BLaER1 (cell line): Measurements from ENCODE around the gene GRK3.

Experiments
- H3K27ac ChIP-seq: shearing (Covaris generic); formaldehyde crosslinking; 2 replicates; pipeline ENCODE4 v1.8.1; 2022
- H3K27me3 ChIP-seq: shearing (Covaris generic); formaldehyde crosslinking; 2 replicates; pipeline ENCODE4 v1.8.1; 2022
- H3K36me3 ChIP-seq: shearing (Covaris generic); formaldehyde crosslinking; 2 replicates; pipeline ENCODE4 v1.8.1; 2022
- H3K4me1 ChIP-seq: shearing (Covaris generic); formaldehyde crosslinking; 2 replicates; pipeline ENCODE4 v1.8.1; 2022
- H3K4me2 ChIP-seq: shearing (Covaris generic); formaldehyde crosslinking; 2 replicates; pipeline ENCODE4 v1.8.1; 2022
- H3K4me3 ChIP-seq: shearing (Covaris generic); formaldehyde crosslinking; 2 replicates; pipeline ENCODE4 v1.8.1; 2022
- H3K9ac ChIP-seq: shearing (Covaris generic); formaldehyde crosslinking; 2 replicates; pipeline ENCODE4 v1.8.1; 2022
- H3K9me3 ChIP-seq: shearing (Covaris generic); formaldehyde crosslinking; 2 replicates; pipeline ENCODE4 v1.8.1; 2022
- H4K20me1 ChIP-seq: shearing (Covaris generic); formaldehyde crosslinking; 2 replicates; pipeline ENCODE4 v1.8.1; 2022
- Cebpa-rat ChIP-seq: shearing (Covaris generic); IDR thresholded peaks from 2 replicates; pipeline ENCODE4 v1.8.1; 2022

The GRK3 gene

GRCh38 chr22:25692397-25693267 lies 128.2 kb downstream of the GRK3 start:
- Histone ChIP-seq H3K4me2 (no peak overlapping the region), H3K4me3 (no peak overlapping the region), H4K20me1 (no peaks in the 10 kb centered on the region), H3K9ac (no peak overlapping the region), H3K4me1 (peaks cover 18% of the 10 kb centered on the region), H3K9me3 (no peaks in the 10 kb centered on the region), H3K27ac (no peak overlapping the region), H3K27me3 (no peaks in the 10 kb centered on the region), H3K36me3 (peaks cover 81% of the 10 kb centered on the region)
- TF ChIP-seq Cebpa-rat: no peak

GRCh38 chr22:25693268-25693565 lies 128.7 kb downstream of the GRK3 start:
- peaks cover 81% of the 10 kb centered on the region for H3K36me3 ChIP-seq
- H3K4me1 ChIP-seq: peaks cover 18% of the 10 kb centered on the region
- H3K27ac ChIP-seq: no peak overlapping the region
- H3K4me3 ChIP-seq: no peak overlapping the region
- H3K4me2 ChIP-seq: no peak overlapping the region
- no peak for TF ChIP-seq Cebpa-rat
- no peaks in the 10 kb centered on the region for H3K9me3 ChIP-seq
- no peak overlapping the region for H3K9ac ChIP-seq
- no peaks in the 10 kb centered on the region for H3K27me3 ChIP-seq
- H4K20me1 ChIP-seq: 0 out of 2 replicates have a peak, but pooled peaks cover under 1% of the 10 kb centered on the region

- Histone ChIP-seq H3K36me3 (peaks cover 87% of the 10 kb centered on the region), H3K27ac (no peak overlapping the region)
- TF ChIP-seq Cebpa-rat: no peak
These were observed 129.9 kb downstream of the GRK3 start for GRCh38 chr22:25694196-25694907.

GRCh38 chr22:25695146-25695545 lies 130.7 kb downstream of the GRK3 start:
- H3K9ac ChIP-seq: no peak overlapping the region
- H3K4me1 ChIP-seq: peaks cover 23% of the 10 kb centered on the region
- no peak overlapping the region for H3K4me2 ChIP-seq
- H3K27ac ChIP-seq: no peak overlapping the region
- no peak for TF ChIP-seq Cebpa-rat
- no peak overlapping the region for H3K4me3 ChIP-seq
- H3K9me3 ChIP-seq: no peaks in the 10 kb centered on the region
- H3K27me3 ChIP-seq: no peaks in the 10 kb centered on the region
- peaks cover 87% of the 10 kb centered on the region for H3K36me3 ChIP-seq
- 0 out of 2 replicates have a peak, but pooled peaks cover 6% of the 10 kb centered on the region for H4K20me1 ChIP-seq

More at GRCh38 chr22:25694196-25694907, 129.9 kb downstream of the GRK3 start:
- H3K4me2 ChIP-seq: no peak overlapping the region
- H3K9ac ChIP-seq: no peak overlapping the region
- H4K20me1 ChIP-seq: 0 out of 2 replicates have a peak, but pooled peaks cover 6% of the 10 kb centered on the region
- H3K9me3 ChIP-seq: no peaks in the 10 kb centered on the region
- H3K4me3 ChIP-seq: no peak overlapping the region
- H3K27me3 ChIP-seq: no peaks in the 10 kb centered on the region
- H3K4me1 ChIP-seq: peaks cover 22% of the 10 kb centered on the region

- Histone ChIP-seq H3K9me3 (no peaks in the 10 kb centered on the region), H3K9ac (no peak overlapping the region), H3K4me1 (peaks cover 15% of the 10 kb centered on the region), H3K36me3 (peaks cover 82% of the 10 kb centered on the region), H3K27ac (no peak overlapping the region), H3K4me2 (no peak overlapping the region), H4K20me1 (0 out of 2 replicates have a peak, but pooled peaks cover 6% of the 10 kb centered on the region), H3K4me3 (no peak overlapping the region), H3K27me3 (no peaks in the 10 kb centered on the region)
- TF ChIP-seq Cebpa-rat: no peak
These were observed 132.3 kb downstream of the GRK3 start for GRCh38 chr22:25696763-25697162.

GRCh38 chr22:25697181-25697664 lies 132.7 kb downstream of the GRK3 start:
- no peak overlapping the region for H3K9ac ChIP-seq
- H3K4me2 ChIP-seq: no peak overlapping the region
- H3K4me1 ChIP-seq: peaks cover 14% of the 10 kb centered on the region
- H3K27ac ChIP-seq: no peak overlapping the region
- TF ChIP-seq Cebpa-rat: no peak
- H3K9me3 ChIP-seq: no peaks in the 10 kb centered on the region
- 0 out of 2 replicates have a peak, but pooled peaks cover 6% of the 10 kb centered on the region for H4K20me1 ChIP-seq
- no peaks in the 10 kb centered on the region for H3K27me3 ChIP-seq
- H3K4me3 ChIP-seq: no peak overlapping the region
- peaks cover 78% of the 10 kb centered on the region for H3K36me3 ChIP-seq

- no peak for TF ChIP-seq Cebpa-rat
- H3K9ac ChIP-seq: no peak overlapping the region
- peaks cover 71% of the 10 kb centered on the region for H3K36me3 ChIP-seq
- H3K9me3 ChIP-seq: no peaks in the 10 kb centered on the region
- no peak overlapping the region for H3K27ac ChIP-seq
- H3K4me3 ChIP-seq: no peak overlapping the region
- H3K4me1 ChIP-seq: peaks cover 22% of the 10 kb centered on the region
- H3K27me3 ChIP-seq: no peaks in the 10 kb centered on the region
- no peak overlapping the region for H3K4me2 ChIP-seq
- H4K20me1 ChIP-seq: 0 out of 2 replicates have a peak, but pooled peaks cover 6% of the 10 kb centered on the region
These were observed 133.5 kb downstream of the GRK3 start for GRCh38 chr22:25697978-25698377.

- peaks cover 24% of the 10 kb centered on the region for H3K4me1 ChIP-seq
- H3K36me3 ChIP-seq: peaks cover 66% of the 10 kb centered on the region
- 0 out of 2 replicates have a peak, but pooled peaks cover 6% of the 10 kb centered on the region for H4K20me1 ChIP-seq
- no peaks in the 10 kb centered on the region for H3K9me3 ChIP-seq
- H3K27ac ChIP-seq: no peak overlapping the region
- no peak overlapping the region for H3K4me3 ChIP-seq
- no peak for TF ChIP-seq Cebpa-rat
- no peak overlapping the region for H3K9ac ChIP-seq
- no peak overlapping the region for H3K4me2 ChIP-seq
- H3K27me3 ChIP-seq: no peaks in the 10 kb centered on the region
These were observed 134.0 kb downstream of the GRK3 start for GRCh38 chr22:25698461-25698860.

GRCh38 chr22:25698978-25699377 lies 134.5 kb downstream of the GRK3 start:
- H3K27me3 ChIP-seq: no peaks in the 10 kb centered on the region
- H3K4me2 ChIP-seq: no peak overlapping the region
- no peak overlapping the region for H3K9ac ChIP-seq
- 0 out of 2 replicates have a peak, but pooled peaks cover 6% of the 10 kb centered on the region for H4K20me1 ChIP-seq
- peaks cover 24% of the 10 kb centered on the region for H3K4me1 ChIP-seq
- no peak overlapping the region for H3K27ac ChIP-seq
- peaks cover 66% of the 10 kb centered on the region for H3K36me3 ChIP-seq
- no peak for TF ChIP-seq Cebpa-rat
- no peak overlapping the region for H3K4me3 ChIP-seq
- H3K9me3 ChIP-seq: no peaks in the 10 kb centered on the region
